H1 (cell line): ENCODE measurements around the gene HM13. TPM values are rescaled to one million over a fixed set of nuclear protein-coding genes. Genes with fewer than 3 reads are reported as not detected.

Source experiments
- CBX5 ChIP-seq: fragments of 300-800, 300-1000 bp; sonication (generic); IDR thresholded peaks from 2 replicates; pipeline ENCODE4 v1.7.1; 2016; ENCODE audit warnings: antibody characterized with exemption, low read length, low read depth
- EZH2 ChIP-seq: fragments of 200-600 bp; sonication (generic); IDR thresholded peaks from 2 replicates; pipeline ENCODE4 v1.7.1; 2012; ENCODE audit warnings: low read depth, mild to moderate bottlenecking, moderate library complexity, low read length, inconsistent platforms; ENCODE audit not compliant: severe bottlenecking
- GABPA ChIP-seq: IDR thresholded peaks from 2 replicates; pipeline ENCODE4 v1.6.1; 2011; ENCODE audit warnings: mild to moderate bottlenecking, low read length, moderate library complexity, borderline replicate concordance; ENCODE audit not compliant: insufficient read depth
- GTF2F1 ChIP-seq: IDR thresholded peaks from 2 replicates; pipeline ENCODE4 v1.6.1; 2012; ENCODE audit warnings: low read depth, low read length, improper control_type of control experiment, borderline replicate concordance
- POLR2AphosphoS5 ChIP-seq: IDR thresholded peaks from 2 replicates; pipeline ENCODE4 v1.6.1; 2011; ENCODE audit warnings: low read depth, low read length
- polyA plus RNA-seq, 7 experiments: library from polyadenylated mRNA; depleted of rRNA in 3 of 7; stranded (reverse) in 5 of 7; unstranded in 2 of 7; fragments of >200 nt in 5 of 7; fragments of 200-250 nt in 2 of 7; gene quantifications; 1 replicate in 5 of 7; 2 replicates in 1 of 7; 4 replicates in 1 of 7; pipeline versions ENCODE4 v1.2.1 to v1.2.3, GENCODE V29; 2011 to 2013; ENCODE audit warnings: missing spikeins in 2 of 7, mixed read lengths in 2 of 7
- total RNA-seq: library from RNA; stranded (reverse); fragmentation: NEBNext Ultra II Directional; extraction: Animal tissue kit (Norgen Biotek cat#: 25700); gene quantifications from 2 replicates; pipeline ENCODE4 v1.2.1, GENCODE V29; 2021
- TF ChIP-seq, protein P1 (sequence below): fragments of 300-600 bp; sonication (generic); IDR thresholded peaks from 2 replicates; pipeline ENCODE4 v1.7.1; 2012; ENCODE audit warnings: low read length, moderate library complexity, mild to moderate bottlenecking, inconsistent platforms; ENCODE audit not compliant: insufficient replicate concordance

HM13 gene
- total and polyA plus RNA-seq, 2 of the 8 experiments (the other 6 are each of a cell fraction or from before 2014, with no cell fraction given): 118 to 183 TPM

DNA sequence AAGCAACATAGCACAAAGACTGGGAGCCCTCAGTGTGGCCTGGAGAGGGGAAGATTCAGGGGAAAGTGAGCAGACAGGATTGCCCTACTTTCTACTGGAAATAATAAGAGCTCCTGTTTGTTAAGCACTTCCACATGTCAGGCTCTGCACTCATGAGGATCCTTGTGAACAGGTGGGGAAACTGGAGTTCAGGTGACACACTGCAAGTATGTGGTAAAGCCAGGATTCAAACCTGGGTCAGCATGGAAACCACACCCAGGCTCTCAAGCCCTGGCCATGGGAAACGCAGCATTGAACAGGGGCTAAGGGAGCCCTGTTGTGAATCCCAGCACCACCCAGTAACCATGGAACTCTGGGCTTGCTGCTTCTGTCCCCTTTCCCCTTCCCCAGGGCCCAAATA is 48.0 kb downstream of the HM13 start (continued):
- TF ChIP-seq, protein P1, sequence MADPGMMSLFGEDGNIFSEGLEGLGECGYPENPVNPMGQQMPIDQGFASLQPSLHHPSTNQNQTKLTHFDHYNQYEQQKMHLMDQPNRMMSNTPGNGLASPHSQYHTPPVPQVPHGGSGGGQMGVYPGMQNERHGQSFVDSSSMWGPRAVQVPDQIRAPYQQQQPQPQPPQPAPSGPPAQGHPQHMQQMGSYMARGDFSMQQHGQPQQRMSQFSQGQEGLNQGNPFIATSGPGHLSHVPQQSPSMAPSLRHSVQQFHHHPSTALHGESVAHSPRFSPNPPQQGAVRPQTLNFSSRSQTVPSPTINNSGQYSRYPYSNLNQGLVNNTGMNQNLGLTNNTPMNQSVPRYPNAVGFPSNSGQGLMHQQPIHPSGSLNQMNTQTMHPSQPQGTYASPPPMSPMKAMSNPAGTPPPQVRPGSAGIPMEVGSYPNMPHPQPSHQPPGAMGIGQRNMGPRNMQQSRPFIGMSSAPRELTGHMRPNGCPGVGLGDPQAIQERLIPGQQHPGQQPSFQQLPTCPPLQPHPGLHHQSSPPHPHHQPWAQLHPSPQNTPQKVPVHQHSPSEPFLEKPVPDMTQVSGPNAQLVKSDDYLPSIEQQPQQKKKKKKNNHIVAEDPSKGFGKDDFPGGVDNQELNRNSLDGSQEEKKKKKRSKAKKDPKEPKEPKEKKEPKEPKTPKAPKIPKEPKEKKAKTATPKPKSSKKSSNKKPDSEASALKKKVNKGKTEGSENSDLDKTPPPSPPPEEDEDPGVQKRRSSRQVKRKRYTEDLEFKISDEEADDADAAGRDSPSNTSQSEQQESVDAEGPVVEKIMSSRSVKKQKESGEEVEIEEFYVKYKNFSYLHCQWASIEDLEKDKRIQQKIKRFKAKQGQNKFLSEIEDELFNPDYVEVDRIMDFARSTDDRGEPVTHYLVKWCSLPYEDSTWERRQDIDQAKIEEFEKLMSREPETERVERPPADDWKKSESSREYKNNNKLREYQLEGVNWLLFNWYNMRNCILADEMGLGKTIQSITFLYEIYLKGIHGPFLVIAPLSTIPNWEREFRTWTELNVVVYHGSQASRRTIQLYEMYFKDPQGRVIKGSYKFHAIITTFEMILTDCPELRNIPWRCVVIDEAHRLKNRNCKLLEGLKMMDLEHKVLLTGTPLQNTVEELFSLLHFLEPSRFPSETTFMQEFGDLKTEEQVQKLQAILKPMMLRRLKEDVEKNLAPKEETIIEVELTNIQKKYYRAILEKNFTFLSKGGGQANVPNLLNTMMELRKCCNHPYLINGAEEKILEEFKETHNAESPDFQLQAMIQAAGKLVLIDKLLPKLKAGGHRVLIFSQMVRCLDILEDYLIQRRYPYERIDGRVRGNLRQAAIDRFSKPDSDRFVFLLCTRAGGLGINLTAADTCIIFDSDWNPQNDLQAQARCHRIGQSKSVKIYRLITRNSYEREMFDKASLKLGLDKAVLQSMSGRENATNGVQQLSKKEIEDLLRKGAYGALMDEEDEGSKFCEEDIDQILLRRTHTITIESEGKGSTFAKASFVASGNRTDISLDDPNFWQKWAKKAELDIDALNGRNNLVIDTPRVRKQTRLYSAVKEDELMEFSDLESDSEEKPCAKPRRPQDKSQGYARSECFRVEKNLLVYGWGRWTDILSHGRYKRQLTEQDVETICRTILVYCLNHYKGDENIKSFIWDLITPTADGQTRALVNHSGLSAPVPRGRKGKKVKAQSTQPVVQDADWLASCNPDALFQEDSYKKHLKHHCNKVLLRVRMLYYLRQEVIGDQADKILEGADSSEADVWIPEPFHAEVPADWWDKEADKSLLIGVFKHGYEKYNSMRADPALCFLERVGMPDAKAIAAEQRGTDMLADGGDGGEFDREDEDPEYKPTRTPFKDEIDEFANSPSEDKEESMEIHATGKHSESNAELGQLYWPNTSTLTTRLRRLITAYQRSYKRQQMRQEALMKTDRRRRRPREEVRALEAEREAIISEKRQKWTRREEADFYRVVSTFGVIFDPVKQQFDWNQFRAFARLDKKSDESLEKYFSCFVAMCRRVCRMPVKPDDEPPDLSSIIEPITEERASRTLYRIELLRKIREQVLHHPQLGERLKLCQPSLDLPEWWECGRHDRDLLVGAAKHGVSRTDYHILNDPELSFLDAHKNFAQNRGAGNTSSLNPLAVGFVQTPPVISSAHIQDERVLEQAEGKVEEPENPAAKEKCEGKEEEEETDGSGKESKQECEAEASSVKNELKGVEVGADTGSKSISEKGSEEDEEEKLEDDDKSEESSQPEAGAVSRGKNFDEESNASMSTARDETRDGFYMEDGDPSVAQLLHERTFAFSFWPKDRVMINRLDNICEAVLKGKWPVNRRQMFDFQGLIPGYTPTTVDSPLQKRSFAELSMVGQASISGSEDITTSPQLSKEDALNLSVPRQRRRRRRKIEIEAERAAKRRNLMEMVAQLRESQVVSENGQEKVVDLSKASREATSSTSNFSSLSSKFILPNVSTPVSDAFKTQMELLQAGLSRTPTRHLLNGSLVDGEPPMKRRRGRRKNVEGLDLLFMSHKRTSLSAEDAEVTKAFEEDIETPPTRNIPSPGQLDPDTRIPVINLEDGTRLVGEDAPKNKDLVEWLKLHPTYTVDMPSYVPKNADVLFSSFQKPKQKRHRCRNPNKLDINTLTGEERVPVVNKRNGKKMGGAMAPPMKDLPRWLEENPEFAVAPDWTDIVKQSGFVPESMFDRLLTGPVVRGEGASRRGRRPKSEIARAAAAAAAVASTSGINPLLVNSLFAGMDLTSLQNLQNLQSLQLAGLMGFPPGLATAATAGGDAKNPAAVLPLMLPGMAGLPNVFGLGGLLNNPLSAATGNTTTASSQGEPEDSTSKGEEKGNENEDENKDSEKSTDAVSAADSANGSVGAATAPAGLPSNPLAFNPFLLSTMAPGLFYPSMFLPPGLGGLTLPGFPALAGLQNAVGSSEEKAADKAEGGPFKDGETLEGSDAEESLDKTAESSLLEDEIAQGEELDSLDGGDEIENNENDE: no peak
- TF ChIP-seq EZH2: no peak
- TF ChIP-seq GTF2F1: no peak
- no peak for TF ChIP-seq POLR2AphosphoS5
- no peak for TF ChIP-seq GABPA
- TF ChIP-seq CBX5: no peak
- TF ChIP-seq, all 59 proteins: peak for 0
